HEK293 (cell line): ENCODE data around the gene DRC7.

ENCODE experiments used
- TF ChIP-seq, protein P1 (sequence below): fragments of 450-650 bp; formaldehyde crosslinking; IDR thresholded peaks from 2 replicates; pipeline ENCODE4 v1.5.1; 2016; ENCODE audit warnings: missing biosample characterization, missing genetic modification characterization
- TF ChIP-seq, protein P2 (sequence below): fragments of 450-650 bp; formaldehyde crosslinking; IDR thresholded peaks from 2 replicates; pipeline ENCODE4 v1.5.1; 2016; ENCODE audit warnings: missing biosample characterization, missing genetic modification characterization
- TF ChIP-seq, protein P3 (sequence below): fragments of 450-650 bp; formaldehyde crosslinking; conservative IDR thresholded peaks from 2 replicates; pipeline ENCODE4 v1.5.1; 2016; ENCODE audit warnings: low read depth, missing biosample characterization, missing genetic modification characterization

DNA sequence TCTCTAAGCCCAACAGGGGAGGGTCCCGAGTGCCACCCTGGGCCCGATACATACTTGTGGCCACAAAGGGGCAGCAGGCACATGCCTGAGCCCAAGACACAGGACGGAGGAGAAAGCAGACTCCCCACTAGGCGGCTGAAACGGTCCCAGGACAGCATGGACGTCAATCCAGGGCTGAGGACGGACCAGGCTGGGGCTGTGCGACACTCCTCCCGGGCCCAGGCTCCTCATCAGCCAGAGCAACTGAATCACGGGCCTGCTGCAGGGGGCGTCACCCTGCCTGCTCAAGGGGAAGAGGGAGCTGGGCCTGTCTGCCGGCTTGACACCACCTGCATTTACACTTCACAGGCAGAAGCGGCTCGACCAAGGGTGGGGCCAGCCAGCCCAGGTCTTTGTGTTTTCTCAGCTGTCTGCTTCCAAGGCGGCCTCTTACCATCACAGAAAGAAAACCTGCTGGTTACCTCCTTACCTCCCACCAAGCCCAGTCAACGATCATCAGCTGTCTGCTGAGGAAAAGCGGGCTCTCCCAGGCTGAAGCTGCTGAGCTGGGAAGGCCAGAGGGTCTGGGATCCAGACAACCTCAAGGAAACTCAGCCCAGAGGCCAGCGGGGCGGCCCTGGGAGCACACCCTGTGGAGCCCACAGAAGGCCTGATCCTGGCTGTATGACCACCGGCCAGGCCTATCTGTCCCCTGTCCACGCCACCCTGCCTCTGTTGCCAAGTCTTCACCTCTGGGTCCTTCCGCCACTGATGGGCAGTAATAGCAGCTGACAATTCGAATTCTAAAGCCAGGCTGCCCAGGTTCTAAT lies 81.3 kb downstream of the DRC7 start:
- TF ChIP-seq, protein P1, sequence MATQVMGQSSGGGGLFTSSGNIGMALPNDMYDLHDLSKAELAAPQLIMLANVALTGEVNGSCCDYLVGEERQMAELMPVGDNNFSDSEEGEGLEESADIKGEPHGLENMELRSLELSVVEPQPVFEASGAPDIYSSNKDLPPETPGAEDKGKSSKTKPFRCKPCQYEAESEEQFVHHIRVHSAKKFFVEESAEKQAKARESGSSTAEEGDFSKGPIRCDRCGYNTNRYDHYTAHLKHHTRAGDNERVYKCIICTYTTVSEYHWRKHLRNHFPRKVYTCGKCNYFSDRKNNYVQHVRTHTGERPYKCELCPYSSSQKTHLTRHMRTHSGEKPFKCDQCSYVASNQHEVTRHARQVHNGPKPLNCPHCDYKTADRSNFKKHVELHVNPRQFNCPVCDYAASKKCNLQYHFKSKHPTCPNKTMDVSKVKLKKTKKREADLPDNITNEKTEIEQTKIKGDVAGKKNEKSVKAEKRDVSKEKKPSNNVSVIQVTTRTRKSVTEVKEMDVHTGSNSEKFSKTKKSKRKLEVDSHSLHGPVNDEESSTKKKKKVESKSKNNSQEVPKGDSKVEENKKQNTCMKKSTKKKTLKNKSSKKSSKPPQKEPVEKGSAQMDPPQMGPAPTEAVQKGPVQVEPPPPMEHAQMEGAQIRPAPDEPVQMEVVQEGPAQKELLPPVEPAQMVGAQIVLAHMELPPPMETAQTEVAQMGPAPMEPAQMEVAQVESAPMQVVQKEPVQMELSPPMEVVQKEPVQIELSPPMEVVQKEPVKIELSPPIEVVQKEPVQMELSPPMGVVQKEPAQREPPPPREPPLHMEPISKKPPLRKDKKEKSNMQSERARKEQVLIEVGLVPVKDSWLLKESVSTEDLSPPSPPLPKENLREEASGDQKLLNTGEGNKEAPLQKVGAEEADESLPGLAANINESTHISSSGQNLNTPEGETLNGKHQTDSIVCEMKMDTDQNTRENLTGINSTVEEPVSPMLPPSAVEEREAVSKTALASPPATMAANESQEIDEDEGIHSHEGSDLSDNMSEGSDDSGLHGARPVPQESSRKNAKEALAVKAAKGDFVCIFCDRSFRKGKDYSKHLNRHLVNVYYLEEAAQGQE (tag by site-specific recombination): no peak
- TF ChIP-seq, protein P2, sequence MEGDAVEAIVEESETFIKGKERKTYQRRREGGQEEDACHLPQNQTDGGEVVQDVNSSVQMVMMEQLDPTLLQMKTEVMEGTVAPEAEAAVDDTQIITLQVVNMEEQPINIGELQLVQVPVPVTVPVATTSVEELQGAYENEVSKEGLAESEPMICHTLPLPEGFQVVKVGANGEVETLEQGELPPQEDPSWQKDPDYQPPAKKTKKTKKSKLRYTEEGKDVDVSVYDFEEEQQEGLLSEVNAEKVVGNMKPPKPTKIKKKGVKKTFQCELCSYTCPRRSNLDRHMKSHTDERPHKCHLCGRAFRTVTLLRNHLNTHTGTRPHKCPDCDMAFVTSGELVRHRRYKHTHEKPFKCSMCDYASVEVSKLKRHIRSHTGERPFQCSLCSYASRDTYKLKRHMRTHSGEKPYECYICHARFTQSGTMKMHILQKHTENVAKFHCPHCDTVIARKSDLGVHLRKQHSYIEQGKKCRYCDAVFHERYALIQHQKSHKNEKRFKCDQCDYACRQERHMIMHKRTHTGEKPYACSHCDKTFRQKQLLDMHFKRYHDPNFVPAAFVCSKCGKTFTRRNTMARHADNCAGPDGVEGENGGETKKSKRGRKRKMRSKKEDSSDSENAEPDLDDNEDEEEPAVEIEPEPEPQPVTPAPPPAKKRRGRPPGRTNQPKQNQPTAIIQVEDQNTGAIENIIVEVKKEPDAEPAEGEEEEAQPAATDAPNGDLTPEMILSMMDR (tag by site-specific recombination): peak; percentile 93
- TF ChIP-seq, protein P3, sequence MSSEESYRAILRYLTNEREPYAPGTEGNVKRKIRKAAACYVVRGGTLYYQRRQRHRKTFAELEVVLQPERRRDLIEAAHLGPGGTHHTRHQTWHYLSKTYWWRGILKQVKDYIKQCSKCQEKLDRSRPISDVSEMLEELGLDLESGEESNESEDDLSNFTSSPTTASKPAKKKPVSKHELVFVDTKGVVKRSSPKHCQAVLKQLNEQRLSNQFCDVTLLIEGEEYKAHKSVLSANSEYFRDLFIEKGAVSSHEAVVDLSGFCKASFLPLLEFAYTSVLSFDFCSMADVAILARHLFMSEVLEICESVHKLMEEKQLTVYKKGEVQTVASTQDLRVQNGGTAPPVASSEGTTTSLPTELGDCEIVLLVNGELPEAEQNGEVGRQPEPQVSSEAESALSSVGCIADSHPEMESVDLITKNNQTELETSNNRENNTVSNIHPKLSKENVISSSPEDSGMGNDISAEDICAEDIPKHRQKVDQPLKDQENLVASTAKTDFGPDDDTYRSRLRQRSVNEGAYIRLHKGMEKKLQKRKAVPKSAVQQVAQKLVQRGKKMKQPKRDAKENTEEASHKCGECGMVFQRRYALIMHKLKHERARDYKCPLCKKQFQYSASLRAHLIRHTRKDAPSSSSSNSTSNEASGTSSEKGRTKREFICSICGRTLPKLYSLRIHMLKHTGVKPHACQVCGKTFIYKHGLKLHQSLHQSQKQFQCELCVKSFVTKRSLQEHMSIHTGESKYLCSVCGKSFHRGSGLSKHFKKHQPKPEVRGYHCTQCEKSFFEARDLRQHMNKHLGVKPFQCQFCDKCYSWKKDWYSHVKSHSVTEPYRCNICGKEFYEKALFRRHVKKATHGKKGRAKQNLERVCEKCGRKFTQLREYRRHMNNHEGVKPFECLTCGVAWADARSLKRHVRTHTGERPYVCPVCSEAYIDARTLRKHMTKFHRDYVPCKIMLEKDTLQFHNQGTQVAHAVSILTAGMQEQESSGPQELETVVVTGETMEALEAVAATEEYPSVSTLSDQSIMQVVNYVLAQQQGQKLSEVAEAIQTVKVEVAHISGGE (tag by site-specific recombination): no peak
